Thoracic aorta (tissue), 2 donors: Measurements from ENCODE around the gene ANOS1. TPM values are rescaled to one million over a fixed set of nuclear protein-coding genes. Genes with fewer than 3 reads are reported as not detected.

ENCODE experiments used
- ATAC-seq: fragments of 150-250 bp; one replicate; pipeline ENCODE4 v1.8.0; 2017; ENCODE audit warnings: low read depth; ENCODE audit not compliant: insufficient number of reproducible peaks, low FRiP score
- DNase-seq: peaks from one replicate; pipeline ENCODE4 v3.0.0-alpha.2; 2020; ENCODE audit warnings: low spot score
- H3K27ac ChIP-seq, 2 donors: fragments of 200-600 bp; sonication (generic); 1 replicate in 1 of 2; 2 replicates in 1 of 2; pipeline ENCODE4 v1.5.1; 2016; ENCODE audit warnings: mild to moderate bottlenecking in 2 of 2, moderate library complexity in 2 of 2
- H3K27me3 ChIP-seq: fragments of 200-600 bp; sonication (generic); replicated peaks from 2 replicates; pipeline ENCODE4 v1.6.0; 2016; ENCODE audit warnings: mild to moderate bottlenecking; ENCODE audit not compliant: insufficient read depth
- H3K36me3 ChIP-seq: fragments of 200-600 bp; sonication (generic); one replicate; pipeline ENCODE4 v1.5.1; 2016
- H3K4me1 ChIP-seq, 2 donors: fragments of 200-600 bp; sonication (generic); 1 replicate in 1 of 2; 2 replicates in 1 of 2; pipeline versions ENCODE4 v1.5.1 to v1.6.0; 2016; ENCODE audit warnings: low read depth in 2 of 2, mild to moderate bottlenecking in 1 of 2; ENCODE audit not compliant: control insufficient read depth in 1 of 2
- H3K4me3 ChIP-seq: fragments of 200-600 bp; sonication (generic); 2 replicates; pipeline ENCODE4 v1.5.1; 2016; ENCODE audit warnings: mild to moderate bottlenecking
- H3K9me3 ChIP-seq: fragments of 200-600 bp; sonication (generic); 2 replicates; pipeline ENCODE4 v1.5.1; 2016
- CTCF ChIP-seq: fragments of 200-600 bp; sonication (generic); IDR thresholded peaks from one replicate; pipeline ENCODE4 v1.5.1; 2019; ENCODE audit warnings: antibody characterized with exemption
- total RNA-seq, 2 donors: library from RNA; depleted of rRNA; stranded (reverse); fragments of >200 nt; gene quantifications; one replicate each; pipeline versions ENCODE4 v1.1.0 to v1.2.3, GENCODE V29; 2016

The ANOS1 gene
- total RNA-seq, 2 donors from 2014 or later = 8.9 to 10.4 TPM

GRCh38 chrX:8755813-8756212 is 23.9 kb upstream of the ANOS1 start:
- no peak overlapping the region for H3K27ac ChIP-seq
- H3K4me3 ChIP-seq = no peak overlapping the region
- TF ChIP-seq CTCF = no peak
- H3K36me3 ChIP-seq = no peaks in the 10 kb centered on the region
- no peak for DNase-seq
- H3K9me3 ChIP-seq = no peaks in the 10 kb centered on the region
- H3K4me1 ChIP-seq = no peaks in the 10 kb centered on the region
- H3K27me3 ChIP-seq = no peaks in the 10 kb centered on the region
- ATAC-seq = no peak

- Histone ChIP-seq H3K27ac (no peak overlapping the region), H3K27me3 (no peaks in the 10 kb centered on the region), H3K36me3 (no peaks in the 10 kb centered on the region), H3K9me3 (no peaks in the 10 kb centered on the region), H3K4me1 (no peaks in the 10 kb centered on the region), H3K4me3 (no peak overlapping the region)
- ATAC-seq = no peak
- DNase-seq = no peak
- TF ChIP-seq CTCF = no peak
Measured at GRCh38 chrX:8755116-8755515, 23.2 kb upstream of the ANOS1 start.

GRCh38 chrX:8749697-8750096 is 17.8 kb upstream of the ANOS1 start:
- no peaks in the 10 kb centered on the region for H3K36me3 ChIP-seq
- no peak for ATAC-seq
- H3K9me3 ChIP-seq = no peaks in the 10 kb centered on the region
- H3K4me3 ChIP-seq = no peak overlapping the region
- no peaks in the 10 kb centered on the region for H3K4me1 ChIP-seq
- H3K27me3 ChIP-seq = no peaks in the 10 kb centered on the region
- no peak overlapping the region for H3K27ac ChIP-seq
- no peak for TF ChIP-seq CTCF
- DNase-seq = no peak

GRCh38 chrX:8748855-8749254 is 16.9 kb upstream of the ANOS1 start:
- H3K36me3 ChIP-seq = no peaks in the 10 kb centered on the region
- ATAC-seq = no peak
- TF ChIP-seq CTCF = peak; percentile 44

GRCh38 chrX:8743126-8743732 is 11.3 kb upstream of the ANOS1 start:
- peak; percentile 34 for TF ChIP-seq CTCF
- Histone ChIP-seq H3K36me3 (no peaks in the 10 kb centered on the region), H3K4me1 (no peaks in the 10 kb centered on the region), H3K9me3 (no peaks in the 10 kb centered on the region), H3K27ac (no peak overlapping the region), H3K27me3 (no peaks in the 10 kb centered on the region), H3K4me3 (no peak overlapping the region)
- ATAC-seq (no peak), DNase-seq (no peak)

More at GRCh38 chrX:8748855-8749254, 16.9 kb upstream of the ANOS1 start:
- Histone ChIP-seq H3K4me3 (no peak overlapping the region), H3K9me3 (no peaks in the 10 kb centered on the region), H3K27me3 (no peaks in the 10 kb centered on the region), H3K4me1 (no peaks in the 10 kb centered on the region), H3K27ac (no peak overlapping the region)
- DNase-seq = no peak
